Esophagus squamous epithelium (tissue), 4 donors: ENCODE results near the gene PGS1.

Experiments used
- CTCF ChIP-seq, 6 experiments: fragments of 450-650 bp in 4 of 6; fragments of 200-600 bp in 2 of 6; sonication (generic) in 2 of 6; IDR thresholded peaks; one replicate each; pipeline ENCODE4 v1.5.1; 2016 to 2019; ENCODE audit warnings: antibody characterized with exemption in 6 of 6, mild to moderate bottlenecking in 4 of 6, moderate library complexity in 4 of 6
- POLR2A ChIP-seq, 4 donors: fragments of 450-650 bp; IDR thresholded peaks; one replicate each; pipeline ENCODE4 v1.6.1; 2017; ENCODE audit warnings: antibody characterized with exemption in 4 of 4, mild to moderate bottlenecking in 4 of 4, moderate library complexity in 3 of 4

- no peak for TF ChIP-seq POLR2A (IDR thresholded peaks at IDR 0.05)
- no peak for TF ChIP-seq CTCF (IDR thresholded peaks at IDR 0.05)
Measured at GRCh38 chr17:78361225-78361701, 17.2 kb upstream of the PGS1 start.
